GM12865 (cell line): Measurements from ENCODE around the gene MAP2K7.

Experiments
- DNase-seq: peaks from one replicate; pipeline ENCODE4 v3.0.0; 2010; ENCODE audit warnings: low read depth
- H3K4me3 ChIP-seq: 2 replicates; pipeline ENCODE4 v1.5.1; 2011; ENCODE audit warnings: mild to moderate bottlenecking, low read depth, low read length, control low read depth
- CTCF ChIP-seq: IDR thresholded peaks from 2 replicates; pipeline ENCODE4 v1.5.1; 2011; ENCODE audit warnings: low read length, control low read depth, low read depth, inconsistent platforms; ENCODE audit not compliant: insufficient read depth; ENCODE audit errors: missing control alignments

The MAP2K7 gene

GRCh38 chr19:7963566-7963965 is 59.9 kb downstream of the MAP2K7 start:
- no peak for DNase-seq
- H3K4me3 ChIP-seq: no peak overlapping the region
- no peak for TF ChIP-seq CTCF
